ENCODE measurements around the gene IGFL1. TPM values are rescaled to one million over a fixed set of nuclear protein-coding genes. Genes with fewer than 3 reads are reported as not detected.
"Not testable (repeated sequence)": the region's sequence is repeated elsewhere in the genome, so short reads cannot be mapped to it uniquely, and the experiment has no call there.

IGFL1 gene
- total and polyA plus RNA-seq, 2 experiments from 2014 or later = not detected

DNA sequence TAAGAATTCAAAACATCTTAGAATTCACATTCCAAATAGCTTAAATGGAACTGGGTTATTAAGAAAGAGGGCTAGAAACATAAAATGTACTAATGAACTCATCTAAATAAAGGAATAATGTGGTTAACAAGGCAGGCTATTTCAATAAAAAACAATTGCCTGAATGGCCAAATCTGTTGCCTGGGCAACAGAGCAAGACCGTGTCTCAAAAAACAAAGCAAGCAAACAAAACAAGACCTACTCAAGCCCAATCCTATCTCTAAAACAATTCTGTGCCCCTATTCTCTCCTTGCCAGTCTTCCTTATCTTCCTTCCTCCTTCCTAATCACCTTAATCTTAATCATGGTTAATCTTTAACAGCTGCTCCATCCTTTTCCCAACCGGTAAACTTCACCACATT is 12.1 kb downstream of the IGFL1 start:
- H3F3A ChIP-seq (replicated peaks; ENCODE audit: low read depth) = no peaks in the 10 kb centered on the region
- no peaks in the 10 kb centered on the region for H3K4me1 ChIP-seq (ENCODE audit: insufficient read depth)
- H3K4me3 ChIP-seq = no peak overlapping the region
- peaks cover 4% of the 10 kb centered on the region; the same call in 1 of the 2 replicates for H3K9me2 ChIP-seq (ENCODE audit: insufficient read depth)
- Mint-ChIP-seq H3K27ac (no peak overlapping the region), H3K4me3 (no peak overlapping the region), H3K36me3 (ENCODE audit: low read depth) (no peaks in the 10 kb centered on the region), H3K4me1 (peaks cover 5% of the 10 kb centered on the region; the same call in 2 of the 3 replicates), H3K27me3 (ENCODE audit: insufficient read depth, low read depth, poor library complexity) (peaks cover 2% of the 10 kb centered on the region), H3K9me3 (no peaks in the 10 kb centered on the region)
- H4K20me1 ChIP-seq (replicated peaks; ENCODE audit: insufficient read depth) = no peaks in the 10 kb centered on the region
- no peaks in the 10 kb centered on the region for H3K27me3 ChIP-seq (ENCODE audit: insufficient read depth)
- no peak for DNase-seq (ENCODE audit: low spot score)
- no peak overlapping the region for H3K4me2 ChIP-seq
- H3K36me3 ChIP-seq (ENCODE audit: insufficient read depth) = no peaks in the 10 kb centered on the region
- no peak for ATAC-seq
- H2AFZ ChIP-seq = no peak overlapping the region
- H3K79me2 ChIP-seq (replicated peaks; ENCODE audit: insufficient read depth) = no peaks in the 10 kb centered on the region
- TF ChIP-seq, protein P1, sequence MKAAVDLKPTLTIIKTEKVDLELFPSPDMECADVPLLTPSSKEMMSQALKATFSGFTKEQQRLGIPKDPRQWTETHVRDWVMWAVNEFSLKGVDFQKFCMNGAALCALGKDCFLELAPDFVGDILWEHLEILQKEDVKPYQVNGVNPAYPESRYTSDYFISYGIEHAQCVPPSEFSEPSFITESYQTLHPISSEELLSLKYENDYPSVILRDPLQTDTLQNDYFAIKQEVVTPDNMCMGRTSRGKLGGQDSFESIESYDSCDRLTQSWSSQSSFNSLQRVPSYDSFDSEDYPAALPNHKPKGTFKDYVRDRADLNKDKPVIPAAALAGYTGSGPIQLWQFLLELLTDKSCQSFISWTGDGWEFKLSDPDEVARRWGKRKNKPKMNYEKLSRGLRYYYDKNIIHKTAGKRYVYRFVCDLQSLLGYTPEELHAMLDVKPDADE (IDR thresholded peaks at IDR 0.05) = no peak
- TF ChIP-seq POLR2AphosphoS5 (IDR thresholded peaks at IDR 0.05; ENCODE audit: low read depth) (no peak), ZNF331 (CRISPR knock-in tag; IDR thresholded peaks at IDR 0.05; ENCODE audit: low read depth) (no peak), NANOG (IDR thresholded peaks at IDR 0.05; ENCODE audit: borderline replicate concordance) (no peak), ZNF114 (CRISPR knock-in tag; IDR thresholded peaks at IDR 0.05) (no peak), CREB1 (CRISPR knock-in tag; IDR thresholded peaks at IDR 0.05; ENCODE audit: low read depth) (no peak), EZH2phosphoT487 (IDR thresholded peaks at IDR 0.05; ENCODE audit: unreplicated experiment) (no peak), EZH2 (IDR thresholded peaks at IDR 0.05; ENCODE audit: low read depth, unreplicated experiment) (no peak), JUNB (IDR thresholded peaks at IDR 0.05; ENCODE audit: unreplicated experiment) (no peak)
- TF ChIP-seq, protein P2, sequence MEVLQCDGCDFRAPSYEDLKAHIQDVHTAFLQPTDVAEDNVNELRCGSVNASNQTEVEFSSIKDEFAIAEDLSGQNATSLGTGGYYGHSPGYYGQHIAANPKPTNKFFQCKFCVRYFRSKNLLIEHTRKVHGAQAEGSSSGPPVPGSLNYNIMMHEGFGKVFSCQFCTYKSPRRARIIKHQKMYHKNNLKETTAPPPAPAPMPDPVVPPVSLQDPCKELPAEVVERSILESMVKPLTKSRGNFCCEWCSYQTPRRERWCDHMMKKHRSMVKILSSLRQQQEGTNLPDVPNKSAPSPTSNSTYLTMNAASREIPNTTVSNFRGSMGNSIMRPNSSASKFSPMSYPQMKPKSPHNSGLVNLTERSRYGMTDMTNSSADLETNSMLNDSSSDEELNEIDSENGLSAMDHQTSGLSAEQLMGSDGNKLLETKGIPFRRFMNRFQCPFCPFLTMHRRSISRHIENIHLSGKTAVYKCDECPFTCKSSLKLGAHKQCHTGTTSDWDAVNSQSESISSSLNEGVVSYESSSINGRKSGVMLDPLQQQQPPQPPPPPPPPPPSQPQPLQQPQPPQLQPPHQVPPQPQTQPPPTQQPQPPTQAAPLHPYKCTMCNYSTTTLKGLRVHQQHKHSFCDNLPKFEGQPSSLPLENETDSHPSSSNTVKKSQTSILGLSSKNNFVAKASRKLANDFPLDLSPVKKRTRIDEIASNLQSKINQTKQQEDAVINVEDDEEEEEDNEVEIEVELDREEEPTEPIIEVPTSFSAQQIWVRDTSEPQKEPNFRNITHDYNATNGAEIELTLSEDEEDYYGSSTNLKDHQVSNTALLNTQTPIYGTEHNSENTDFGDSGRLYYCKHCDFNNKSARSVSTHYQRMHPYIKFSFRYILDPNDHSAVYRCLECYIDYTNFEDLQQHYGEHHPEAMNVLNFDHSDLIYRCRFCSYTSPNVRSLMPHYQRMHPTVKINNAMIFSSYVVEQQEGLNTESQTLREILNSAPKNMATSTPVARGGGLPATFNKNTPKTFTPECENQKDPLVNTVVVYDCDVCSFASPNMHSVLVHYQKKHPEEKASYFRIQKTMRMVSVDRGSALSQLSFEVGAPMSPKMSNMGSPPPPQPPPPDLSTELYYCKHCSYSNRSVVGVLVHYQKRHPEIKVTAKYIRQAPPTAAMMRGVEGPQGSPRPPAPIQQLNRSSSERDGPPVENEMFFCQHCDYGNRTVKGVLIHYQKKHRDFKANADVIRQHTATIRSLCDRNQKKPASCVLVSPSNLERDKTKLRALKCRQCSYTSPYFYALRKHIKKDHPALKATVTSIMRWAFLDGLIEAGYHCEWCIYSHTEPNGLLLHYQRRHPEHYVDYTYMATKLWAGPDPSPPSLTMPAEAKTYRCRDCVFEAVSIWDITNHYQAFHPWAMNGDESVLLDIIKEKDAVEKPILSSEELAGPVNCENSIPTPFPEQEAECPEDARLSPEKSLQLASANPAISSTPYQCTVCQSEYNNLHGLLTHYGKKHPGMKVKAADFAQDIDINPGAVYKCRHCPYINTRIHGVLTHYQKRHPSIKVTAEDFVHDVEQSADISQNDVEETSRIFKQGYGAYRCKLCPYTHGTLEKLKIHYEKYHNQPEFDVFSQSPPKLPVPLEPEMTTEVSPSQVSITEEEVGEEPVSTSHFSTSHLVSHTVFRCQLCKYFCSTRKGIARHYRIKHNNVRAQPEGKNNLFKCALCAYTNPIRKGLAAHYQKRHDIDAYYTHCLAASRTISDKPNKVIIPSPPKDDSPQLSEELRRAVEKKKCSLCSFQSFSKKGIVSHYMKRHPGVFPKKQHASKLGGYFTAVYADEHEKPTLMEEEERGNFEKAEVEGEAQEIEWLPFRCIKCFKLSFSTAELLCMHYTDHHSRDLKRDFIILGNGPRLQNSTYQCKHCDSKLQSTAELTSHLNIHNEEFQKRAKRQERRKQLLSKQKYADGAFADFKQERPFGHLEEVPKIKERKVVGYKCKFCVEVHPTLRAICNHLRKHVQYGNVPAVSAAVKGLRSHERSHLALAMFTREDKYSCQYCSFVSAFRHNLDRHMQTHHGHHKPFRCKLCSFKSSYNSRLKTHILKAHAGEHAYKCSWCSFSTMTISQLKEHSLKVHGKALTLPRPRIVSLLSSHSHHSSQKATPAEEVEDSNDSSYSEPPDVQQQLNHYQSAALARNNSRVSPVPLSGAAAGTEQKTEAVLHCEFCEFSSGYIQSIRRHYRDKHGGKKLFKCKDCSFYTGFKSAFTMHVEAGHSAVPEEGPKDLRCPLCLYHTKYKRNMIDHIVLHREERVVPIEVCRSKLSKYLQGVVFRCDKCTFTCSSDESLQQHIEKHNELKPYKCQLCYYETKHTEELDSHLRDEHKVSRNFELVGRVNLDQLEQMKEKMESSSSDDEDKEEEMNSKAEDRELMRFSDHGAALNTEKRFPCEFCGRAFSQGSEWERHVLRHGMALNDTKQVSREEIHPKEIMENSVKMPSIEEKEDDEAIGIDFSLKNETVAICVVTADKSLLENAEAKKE (CRISPR knock-in tag; IDR thresholded peaks at IDR 0.05) = no peak
- TF ChIP-seq, protein P3, sequence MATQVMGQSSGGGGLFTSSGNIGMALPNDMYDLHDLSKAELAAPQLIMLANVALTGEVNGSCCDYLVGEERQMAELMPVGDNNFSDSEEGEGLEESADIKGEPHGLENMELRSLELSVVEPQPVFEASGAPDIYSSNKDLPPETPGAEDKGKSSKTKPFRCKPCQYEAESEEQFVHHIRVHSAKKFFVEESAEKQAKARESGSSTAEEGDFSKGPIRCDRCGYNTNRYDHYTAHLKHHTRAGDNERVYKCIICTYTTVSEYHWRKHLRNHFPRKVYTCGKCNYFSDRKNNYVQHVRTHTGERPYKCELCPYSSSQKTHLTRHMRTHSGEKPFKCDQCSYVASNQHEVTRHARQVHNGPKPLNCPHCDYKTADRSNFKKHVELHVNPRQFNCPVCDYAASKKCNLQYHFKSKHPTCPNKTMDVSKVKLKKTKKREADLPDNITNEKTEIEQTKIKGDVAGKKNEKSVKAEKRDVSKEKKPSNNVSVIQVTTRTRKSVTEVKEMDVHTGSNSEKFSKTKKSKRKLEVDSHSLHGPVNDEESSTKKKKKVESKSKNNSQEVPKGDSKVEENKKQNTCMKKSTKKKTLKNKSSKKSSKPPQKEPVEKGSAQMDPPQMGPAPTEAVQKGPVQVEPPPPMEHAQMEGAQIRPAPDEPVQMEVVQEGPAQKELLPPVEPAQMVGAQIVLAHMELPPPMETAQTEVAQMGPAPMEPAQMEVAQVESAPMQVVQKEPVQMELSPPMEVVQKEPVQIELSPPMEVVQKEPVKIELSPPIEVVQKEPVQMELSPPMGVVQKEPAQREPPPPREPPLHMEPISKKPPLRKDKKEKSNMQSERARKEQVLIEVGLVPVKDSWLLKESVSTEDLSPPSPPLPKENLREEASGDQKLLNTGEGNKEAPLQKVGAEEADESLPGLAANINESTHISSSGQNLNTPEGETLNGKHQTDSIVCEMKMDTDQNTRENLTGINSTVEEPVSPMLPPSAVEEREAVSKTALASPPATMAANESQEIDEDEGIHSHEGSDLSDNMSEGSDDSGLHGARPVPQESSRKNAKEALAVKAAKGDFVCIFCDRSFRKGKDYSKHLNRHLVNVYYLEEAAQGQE (IDR thresholded peaks at IDR 0.05; ENCODE audit: unreplicated experiment) = no peak
- no peak overlapping the region for H3K27ac ChIP-seq (ENCODE audit: low read depth)

DNA sequence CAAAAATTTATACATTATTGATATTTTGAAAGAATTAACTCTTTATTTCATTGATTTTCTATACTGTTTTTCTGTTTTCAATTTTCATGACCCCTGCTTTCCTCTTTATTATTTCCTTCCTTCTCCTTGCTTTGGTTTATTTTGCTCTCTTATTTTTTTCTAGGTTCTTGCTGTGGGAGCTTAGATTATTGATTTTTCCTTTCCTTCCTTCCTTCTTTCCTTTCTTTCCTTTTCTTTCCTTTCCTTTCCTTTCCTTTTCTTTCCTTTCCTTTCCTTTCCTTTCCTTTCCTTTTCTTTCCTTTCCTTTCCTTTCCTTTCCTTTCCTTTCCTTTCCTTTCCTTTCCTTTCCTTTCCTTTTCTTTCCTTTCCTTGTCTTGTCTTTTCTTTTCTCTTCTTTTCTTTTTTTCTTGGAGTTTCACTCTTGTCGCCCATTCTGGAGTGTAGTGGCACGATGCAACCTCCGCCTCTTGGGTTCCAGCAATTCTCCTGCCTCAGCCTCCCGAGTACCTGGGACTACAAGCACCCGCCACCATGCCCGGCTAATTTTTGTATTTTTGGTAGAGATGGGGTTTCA is 13.6 kb downstream of the IGFL1 start:
- ATAC-seq; H2AFZ ChIP-seq; H3K4me2 ChIP-seq; H3K36me3 Mint-ChIP-seq (ENCODE audit: low read depth); H3K4me3 ChIP-seq; H3K4me1 ChIP-seq (ENCODE audit: insufficient read depth); H3K27ac ChIP-seq (ENCODE audit: low read depth); H3K4me1 Mint-ChIP-seq; H3K9me2 ChIP-seq (ENCODE audit: insufficient read depth); H3F3A ChIP-seq (replicated peaks; ENCODE audit: low read depth); H4K20me1 ChIP-seq (replicated peaks; ENCODE audit: insufficient read depth); H3K79me2 ChIP-seq (replicated peaks; ENCODE audit: insufficient read depth); H3K36me3 ChIP-seq (ENCODE audit: insufficient read depth); H3K27ac Mint-ChIP-seq; H3K27me3 Mint-ChIP-seq (ENCODE audit: insufficient read depth, low read depth, poor library complexity); H3K9me3 Mint-ChIP-seq; H3K27me3 ChIP-seq (ENCODE audit: insufficient read depth); H3K4me3 Mint-ChIP-seq; DNase-seq (ENCODE audit: low spot score): not testable (repeated sequence)
